Measurements from ENCODE around the gene LHPP. TPM values are rescaled to one million over a fixed set of nuclear protein-coding genes. Genes with fewer than 3 reads are reported as not detected.

The LHPP gene
- total RNA-seq, 2 experiments from 2014 or later: 15.3 to 19.6 TPM

DNA sequence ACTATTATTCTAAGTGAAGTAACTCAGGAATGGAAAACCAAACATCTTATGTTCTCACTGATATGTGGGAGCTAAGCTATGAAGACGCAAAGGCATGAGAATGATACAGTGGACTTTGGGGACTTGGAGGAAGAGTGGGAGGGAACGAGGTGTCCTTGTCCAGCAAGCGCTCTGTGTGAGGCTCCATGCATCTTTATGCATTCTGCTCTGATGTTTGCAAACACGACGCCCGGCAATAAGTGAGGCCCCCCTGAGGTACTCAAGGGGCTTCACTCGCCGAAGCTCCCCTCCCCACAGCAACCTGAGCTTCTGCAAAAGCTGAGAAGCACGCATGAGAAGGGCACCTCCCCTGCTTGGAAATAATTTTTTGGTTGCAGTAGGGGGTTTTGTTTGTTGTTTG lies 103.3 kb downstream of the LHPP start:
- Histone ChIP-seq H3K36me3 (ENCODE audit: insufficient read depth, low read length) (no peaks in the 10 kb centered on the region), H3K4me3 (ENCODE audit: low read length) (no peak overlapping the region), H3K27me3 (ENCODE audit: control insufficient read depth in 1 of 2, insufficient read depth in 2 of 2, low read length in 2 of 2) (no peaks in the 10 kb centered on the region), H3K9me3 (ENCODE audit: control insufficient read depth in 1 of 2, insufficient read depth in 1 of 2, low read length in 2 of 2) (peaks cover 0 to 14% of the 10 kb centered on the region in 2 experiments), H3K27ac (ENCODE audit: low read depth in 1 of 2, low read length in 2 of 2) (no peak overlapping the region), H3K4me1 (ENCODE audit: insufficient read depth, low read length) (no peaks in the 10 kb centered on the region)
- Mint-ChIP-seq H3K4me3 (no peak overlapping the region), H3K27me3 (no peaks in the 10 kb centered on the region), H3K36me3 (ENCODE audit: low read depth) (no peaks in the 10 kb centered on the region), H3K4me1 (ENCODE audit: low read depth) (no peaks in the 10 kb centered on the region), H3K27ac (no peak overlapping the region), H3K9me3 (no peaks in the 10 kb centered on the region)
- intact Hi-C loops (cut with DNase I, micrococcal nuclease): no loop called here
- ChIA-PET CTCF (interaction anchor here (1.3 kb wide), 1 partner anchor 12 kb away, joined by 3 read pairs; no protein-coding TSS in a partner anchor), POLR2A (interaction anchor here (0.6 kb wide), 1 partner anchor 177 kb away, joined by 3 read pairs; no protein-coding TSS in a partner anchor)
- TF ChIP-seq, protein P1, sequence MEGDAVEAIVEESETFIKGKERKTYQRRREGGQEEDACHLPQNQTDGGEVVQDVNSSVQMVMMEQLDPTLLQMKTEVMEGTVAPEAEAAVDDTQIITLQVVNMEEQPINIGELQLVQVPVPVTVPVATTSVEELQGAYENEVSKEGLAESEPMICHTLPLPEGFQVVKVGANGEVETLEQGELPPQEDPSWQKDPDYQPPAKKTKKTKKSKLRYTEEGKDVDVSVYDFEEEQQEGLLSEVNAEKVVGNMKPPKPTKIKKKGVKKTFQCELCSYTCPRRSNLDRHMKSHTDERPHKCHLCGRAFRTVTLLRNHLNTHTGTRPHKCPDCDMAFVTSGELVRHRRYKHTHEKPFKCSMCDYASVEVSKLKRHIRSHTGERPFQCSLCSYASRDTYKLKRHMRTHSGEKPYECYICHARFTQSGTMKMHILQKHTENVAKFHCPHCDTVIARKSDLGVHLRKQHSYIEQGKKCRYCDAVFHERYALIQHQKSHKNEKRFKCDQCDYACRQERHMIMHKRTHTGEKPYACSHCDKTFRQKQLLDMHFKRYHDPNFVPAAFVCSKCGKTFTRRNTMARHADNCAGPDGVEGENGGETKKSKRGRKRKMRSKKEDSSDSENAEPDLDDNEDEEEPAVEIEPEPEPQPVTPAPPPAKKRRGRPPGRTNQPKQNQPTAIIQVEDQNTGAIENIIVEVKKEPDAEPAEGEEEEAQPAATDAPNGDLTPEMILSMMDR (IDR thresholded peaks at IDR 0.05): no peak
- no peak for DNase-seq
- ATAC-seq (ENCODE audit: poor library complexity): no peak

DNA sequence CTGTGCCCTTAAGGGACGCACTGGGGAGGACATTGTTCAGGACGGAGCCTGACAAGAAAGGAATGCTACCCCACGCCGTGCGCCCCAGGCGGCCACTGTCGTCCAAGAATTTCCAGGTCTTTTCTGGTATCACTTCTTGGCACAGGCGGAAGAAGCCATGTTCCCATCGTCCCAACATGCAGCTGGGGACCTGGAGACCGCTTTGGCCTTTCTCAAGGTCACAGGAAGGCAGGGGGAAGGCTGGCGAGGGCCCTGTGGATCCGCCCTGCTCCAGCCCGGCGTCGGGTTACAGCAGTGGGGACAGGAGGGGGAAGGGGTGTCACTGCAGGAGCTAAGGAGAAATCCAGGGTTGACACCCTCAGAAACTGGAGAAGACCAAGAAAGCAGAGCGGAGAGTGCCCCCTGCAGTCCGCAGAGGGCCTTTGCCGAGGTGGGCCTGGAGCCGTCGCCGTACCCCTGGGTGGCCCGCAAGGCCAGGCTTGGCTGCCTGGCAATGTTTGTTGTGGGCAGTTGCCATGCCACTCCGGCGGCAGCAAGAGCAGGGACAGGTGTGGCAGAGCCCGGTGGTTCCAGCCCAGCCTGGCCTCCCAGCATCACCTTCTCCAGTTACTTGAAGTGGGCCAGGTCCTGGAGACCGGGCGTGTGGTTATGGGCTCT lies 104.1 kb downstream of the LHPP start:
- POLR2A ChIA-PET: interaction anchor here (0.6 kb wide), 1 partner anchor 176 kb away, joined by 3 read pairs; no protein-coding TSS in a partner anchor
- Mint-ChIP-seq H3K36me3 (ENCODE audit: low read depth) (no peaks in the 10 kb centered on the region), H3K27me3 (no peaks in the 10 kb centered on the region), H3K4me1 (ENCODE audit: low read depth) (no peaks in the 10 kb centered on the region), H3K27ac (no peak overlapping the region), H3K4me3 (no peak overlapping the region), H3K9me3 (no peaks in the 10 kb centered on the region)
- no peaks in the 10 kb centered on the region for H3K36me3 ChIP-seq (ENCODE audit: insufficient read depth, low read length)
- no peaks in the 10 kb centered on the region for H3K4me1 ChIP-seq (ENCODE audit: insufficient read depth, low read length)
- H3K4me3 ChIP-seq (ENCODE audit: low read length): no peak overlapping the region
- no peak for ATAC-seq (ENCODE audit: poor library complexity)
- H3K27ac ChIP-seq (ENCODE audit: low read depth in 1 of 2, low read length in 2 of 2): no peak overlapping the region
- CTCF ChIA-PET: no interaction called here
- H3K27me3 ChIP-seq (ENCODE audit: control insufficient read depth in 1 of 2, insufficient read depth in 2 of 2, low read length in 2 of 2): no peaks in the 10 kb centered on the region
- no peak for DNase-seq
- intact Hi-C loops (cut with DNase I, micrococcal nuclease): no loop called here
- peaks cover 0 to 14% of the 10 kb centered on the region in 2 experiments for H3K9me3 ChIP-seq (ENCODE audit: control insufficient read depth in 1 of 2, insufficient read depth in 1 of 2, low read length in 2 of 2)
- TF ChIP-seq, protein P1 (IDR thresholded peaks at IDR 0.05): no peak

DNA sequence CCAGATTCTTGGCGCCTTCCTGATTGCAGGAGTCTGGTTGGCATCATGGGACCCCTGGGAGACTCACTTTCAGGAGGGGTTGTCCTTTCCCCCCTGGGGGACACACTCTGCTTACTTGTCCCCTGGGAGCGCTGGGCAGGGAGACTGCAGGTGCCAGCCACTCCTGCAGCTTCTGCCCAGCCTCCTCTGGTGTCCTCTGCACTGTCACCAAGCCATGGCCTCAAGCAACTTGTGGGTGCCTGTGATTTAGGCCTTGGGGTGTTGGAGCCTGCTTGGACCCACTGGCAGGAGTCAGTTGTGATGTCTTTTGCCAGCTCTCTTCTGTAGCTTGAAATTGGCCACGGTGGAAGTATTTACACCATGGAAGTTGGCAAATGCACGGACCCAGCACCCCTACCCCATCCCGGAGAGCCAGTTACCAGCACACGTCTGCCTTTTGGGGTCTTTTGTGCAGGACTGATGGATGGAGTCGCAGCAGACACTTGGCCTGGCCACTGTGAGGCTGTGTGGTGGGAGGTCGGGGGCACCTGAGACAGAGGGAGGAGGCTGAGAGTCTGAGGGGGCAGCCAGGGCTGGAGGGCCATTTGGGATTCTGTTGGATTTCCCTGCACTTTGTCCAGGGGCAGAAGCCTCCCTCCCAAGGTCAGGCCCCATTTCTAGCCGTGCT lies 104.7 kb downstream of the LHPP start:
- Mint-ChIP-seq H3K4me1 (ENCODE audit: low read depth) (no peaks in the 10 kb centered on the region), H3K36me3 (ENCODE audit: low read depth) (no peaks in the 10 kb centered on the region), H3K4me3 (no peak overlapping the region), H3K27me3 (no peaks in the 10 kb centered on the region), H3K27ac (no peak overlapping the region), H3K9me3 (no peaks in the 10 kb centered on the region)
- H3K27me3 ChIP-seq (ENCODE audit: control insufficient read depth in 1 of 2, insufficient read depth in 2 of 2, low read length in 2 of 2): no peaks in the 10 kb centered on the region
- H3K4me3 ChIP-seq (ENCODE audit: low read length): no peak overlapping the region
- intact Hi-C loops (cut with DNase I, micrococcal nuclease): no loop called here
- no peak overlapping the region for H3K27ac ChIP-seq (ENCODE audit: low read depth in 1 of 2, low read length in 2 of 2)
- no peaks in the 10 kb centered on the region for H3K4me1 ChIP-seq (ENCODE audit: insufficient read depth, low read length)
- ATAC-seq (ENCODE audit: poor library complexity) (no peak), DNase-seq (no peak)
- peaks cover 0 to 7% of the 10 kb centered on the region in 2 experiments for H3K9me3 ChIP-seq (ENCODE audit: control insufficient read depth in 1 of 2, insufficient read depth in 1 of 2, low read length in 2 of 2)
- H3K36me3 ChIP-seq (ENCODE audit: insufficient read depth, low read length): no peaks in the 10 kb centered on the region
- TF ChIP-seq, protein P1 (IDR thresholded peaks at IDR 0.05): no peak
- ChIA-PET POLR2A (no interaction called here), CTCF (no interaction called here)

All from CD4-positive, alpha-beta T cell (primary cell).